Subcutaneous abdominal adipose tissue (tissue), 5 donors: ENCODE results near the gene ARL3.

ENCODE experiments used
- H3K27ac ChIP-seq: one replicate; pipeline ENCODE4 v1.7.0; 2013; ENCODE audit warnings: low read depth, mild to moderate bottlenecking, inconsistent platforms, low read length, moderate library complexity
- H3K27me3 ChIP-seq, 5 donors: one replicate each; pipeline ENCODE4 v1.7.0; 2013; ENCODE audit warnings: low read length in 5 of 5, inconsistent platforms in 1 of 5; ENCODE audit not compliant: control insufficient read depth in 5 of 5, insufficient read depth in 4 of 5
- H3K36me3 ChIP-seq, 5 donors: one replicate each; pipeline ENCODE4 v1.7.0; 2013; ENCODE audit warnings: low read length in 5 of 5; ENCODE audit not compliant: control insufficient read depth in 5 of 5, insufficient read depth in 5 of 5
- H3K4me1 ChIP-seq, 5 donors: one replicate each; pipeline ENCODE4 v1.7.0; 2013; ENCODE audit warnings: low read length in 5 of 5, mild to moderate bottlenecking in 3 of 5, moderate library complexity in 1 of 5; ENCODE audit not compliant: control insufficient read depth in 5 of 5, insufficient read depth in 5 of 5
- H3K4me3 ChIP-seq, 5 donors: one replicate each; pipeline ENCODE4 v1.7.0; 2013; ENCODE audit warnings: low read length in 5 of 5, low read depth in 1 of 5
- H3K9ac ChIP-seq, 5 donors: one replicate each; pipeline ENCODE4 v1.7.0; 2013; ENCODE audit warnings: low read length in 5 of 5, mild to moderate bottlenecking in 4 of 5, moderate library complexity in 3 of 5
- H3K9me3 ChIP-seq, 5 donors: one replicate each; pipeline ENCODE4 v1.7.0; 2013; ENCODE audit warnings: low read length in 5 of 5; ENCODE audit not compliant: control insufficient read depth in 5 of 5
- donor health status: healthy.
- donor health status: healthy.
- donor health status: healthy.
- donor health status: healthy.
- donor health status: healthy.

The ARL3 gene

DNA sequence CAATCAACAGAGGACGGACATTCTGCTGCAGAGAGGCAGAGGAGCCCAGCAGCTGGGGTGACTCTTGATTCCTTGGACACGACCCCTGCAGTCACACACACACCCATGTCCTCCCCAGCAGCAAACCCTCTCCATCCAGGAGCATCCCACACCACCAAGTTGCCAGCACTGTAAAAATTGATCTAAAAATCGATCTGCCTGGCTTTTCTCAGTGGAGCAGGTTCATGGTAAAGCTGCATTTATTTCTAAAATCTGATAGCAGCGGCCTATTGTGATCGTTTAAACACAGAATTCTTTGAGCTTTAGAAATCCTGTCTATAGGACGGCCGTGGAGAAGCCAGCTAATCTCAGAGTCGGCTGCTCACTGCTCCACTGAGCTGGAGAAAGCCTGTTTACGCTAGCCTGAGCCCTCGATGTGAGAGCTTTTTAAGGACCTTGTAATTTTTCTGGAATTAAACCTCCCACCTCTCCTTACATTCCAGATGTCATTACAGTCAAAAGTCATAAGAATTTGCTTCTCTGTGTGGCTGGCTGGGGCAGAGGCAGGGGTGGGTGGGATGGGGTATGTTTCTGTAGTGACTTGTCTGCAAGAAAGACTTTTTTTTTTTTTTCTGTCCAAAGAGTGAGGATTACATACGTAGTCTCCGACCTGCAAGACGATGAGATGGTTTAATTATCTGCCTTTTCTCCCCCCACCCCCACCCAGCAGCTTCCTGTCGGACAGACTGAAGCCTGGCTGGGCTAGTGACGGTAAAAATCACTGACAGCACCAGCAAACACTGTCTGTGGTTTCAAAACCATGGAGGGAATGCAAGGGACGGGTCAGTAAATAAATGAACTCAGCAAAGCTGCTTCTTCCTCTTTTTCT is 38.3 kb downstream of the ARL3 start:
- no peak overlapping the region for H3K4me3 ChIP-seq
- H3K36me3 ChIP-seq: no peaks in the 10 kb centered on the region
- peaks cover 10 to 54% (median 37%) of the 10 kb centered on the region in 5 donors for H3K4me1 ChIP-seq
- no peaks in the 10 kb centered on the region for H3K9me3 ChIP-seq
- no peaks in the 10 kb centered on the region for H3K27me3 ChIP-seq
- no peak overlapping the region for H3K27ac ChIP-seq
- no peak overlapping the region for H3K9ac ChIP-seq

DNA sequence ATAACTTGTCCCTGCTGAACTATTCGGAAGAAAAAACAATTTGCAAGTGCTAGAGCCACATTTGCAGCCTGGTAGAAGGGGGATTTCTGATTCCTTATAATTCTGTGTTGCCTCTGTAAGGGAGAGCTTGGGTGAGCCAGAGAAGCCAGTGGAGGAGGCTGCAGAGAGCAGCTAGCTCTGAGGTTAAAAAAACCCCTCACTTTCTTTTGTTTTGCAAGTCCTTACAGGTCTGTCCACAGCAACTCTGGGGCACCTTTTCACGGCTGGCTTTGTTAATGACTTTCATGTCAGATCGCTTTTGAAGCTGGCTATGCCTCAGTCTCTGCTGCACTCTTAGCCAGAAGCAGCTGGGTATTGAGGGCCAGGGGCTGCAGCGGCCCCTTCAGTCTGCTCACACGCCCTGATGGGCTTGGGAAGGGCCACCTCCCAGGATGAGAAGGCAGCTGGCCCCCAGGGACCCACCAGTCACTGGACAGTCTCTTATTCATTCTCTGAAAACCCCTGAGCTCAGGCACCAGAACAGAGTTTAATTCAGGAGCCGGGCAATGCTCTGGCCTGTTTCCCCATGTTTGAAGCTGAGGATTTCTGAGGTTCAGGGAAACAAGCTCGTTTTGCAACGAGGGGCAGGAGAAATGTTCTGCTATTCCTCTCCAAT is 39.1 kb downstream of the ARL3 start:
- peak overlapping the region in 2 of 5 donors; percentile 54 to 59 for H3K4me3 ChIP-seq
- peaks cover 10 to 54% (median 37%) of the 10 kb centered on the region in 5 donors for H3K4me1 ChIP-seq
- H3K9ac ChIP-seq: peak overlapping the region in 2 of 5 donors; percentile 15 to 30

GRCh38 chr10:102674566-102674965 is 39.6 kb downstream of the ARL3 start:
- H3K9me3 ChIP-seq: no peaks in the 10 kb centered on the region
- peaks cover 10 to 59% (median 41%) of the 10 kb centered on the region in 5 donors for H3K4me1 ChIP-seq
- peak overlapping the region; percentile 65 for H3K27ac ChIP-seq
- H3K4me3 ChIP-seq: peak overlapping the region; percentile 54 to 71 (median 62)
- no peaks in the 10 kb centered on the region for H3K27me3 ChIP-seq
- peak overlapping the region in 3 of 5 donors; percentile 1 to 30 (median 28) for H3K9ac ChIP-seq
- H3K36me3 ChIP-seq: no peaks in the 10 kb centered on the region

More for the DNA sequence above, 39.1 kb downstream of the ARL3 start:
- no peaks in the 10 kb centered on the region for H3K9me3 ChIP-seq
- H3K36me3 ChIP-seq: no peaks in the 10 kb centered on the region
- peak overlapping the region; percentile 65 for H3K27ac ChIP-seq
- H3K27me3 ChIP-seq: no peaks in the 10 kb centered on the region

DNA sequence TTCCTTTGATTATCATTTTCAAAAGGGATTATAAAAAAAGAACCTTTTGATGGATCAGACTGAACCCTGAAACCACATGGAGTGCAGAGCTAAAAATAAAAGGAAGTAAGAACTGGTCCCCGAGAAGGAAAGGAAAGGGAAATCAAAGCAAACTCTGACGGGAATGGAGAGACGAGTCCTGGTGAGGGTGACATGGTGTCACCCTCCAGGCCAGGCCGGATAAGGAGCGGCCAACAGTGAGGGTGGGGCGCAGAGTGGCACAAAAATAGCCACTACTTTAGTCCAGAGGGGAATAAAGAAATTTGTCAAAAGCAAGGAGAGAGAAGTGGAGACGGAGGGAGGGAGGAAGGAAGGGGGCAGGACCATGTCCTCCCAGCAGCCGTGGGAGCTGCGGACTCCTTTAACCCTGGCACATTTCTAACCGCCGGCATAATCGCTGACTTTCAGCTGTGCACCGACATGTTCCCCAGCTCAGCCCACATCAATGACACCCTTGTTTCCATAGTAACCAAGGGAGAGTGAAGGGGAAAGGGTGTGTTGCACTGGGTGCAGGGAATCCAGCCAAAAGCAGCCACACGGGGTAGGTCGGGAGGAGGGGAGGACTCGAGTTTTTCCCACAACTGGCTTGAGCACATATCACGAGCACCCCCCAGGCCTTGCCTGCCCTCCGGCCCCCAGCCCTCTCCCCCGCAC is 40.2 kb downstream of the ARL3 start:
- Histone ChIP-seq H3K9ac (peak overlapping the region in 4 of 5 donors; percentile 25 to 81 (median 52)), H3K4me3 (peak overlapping the region; percentile 54 to 71 (median 62)), H3K9me3 (no peaks in the 10 kb centered on the region), H3K4me1 (peaks cover 10 to 60% (median 43%) of the 10 kb centered on the region in 5 donors), H3K27me3 (no peaks in the 10 kb centered on the region), H3K27ac (peak overlapping the region; percentile 65), H3K36me3 (no peaks in the 10 kb centered on the region)

DNA sequence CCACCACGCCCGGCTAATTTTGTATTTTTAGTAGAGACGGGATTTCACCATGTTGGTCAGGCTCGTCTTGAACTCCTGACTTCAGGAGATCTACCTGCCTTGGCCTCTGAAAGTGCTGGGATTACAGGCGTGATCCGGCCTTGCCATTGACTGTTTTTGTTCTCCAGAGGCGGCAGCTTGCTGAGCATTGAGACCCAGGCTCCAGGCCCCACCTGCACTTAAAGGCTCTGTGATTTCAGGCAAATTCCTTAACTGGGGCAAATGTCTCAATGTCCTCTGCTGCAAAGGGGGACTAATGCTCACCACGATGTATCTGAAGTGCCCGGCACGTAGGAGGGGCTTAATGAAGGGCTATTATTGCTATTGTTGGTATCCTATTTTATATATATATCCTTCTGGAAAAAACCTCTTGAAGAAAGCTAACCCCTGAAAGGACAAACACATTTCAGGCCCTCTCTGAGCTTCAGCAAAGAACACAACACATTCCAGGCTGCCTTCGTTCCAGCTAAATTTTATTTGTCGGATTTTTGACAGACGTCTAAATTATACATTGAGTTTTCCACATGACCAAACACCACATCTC is 40.9 kb downstream of the ARL3 start:
- Histone ChIP-seq H3K4me3 (peak overlapping the region in 3 of 5 donors; percentile 54 to 63 (median 59)), H3K4me1 (peaks cover 10 to 58% (median 42%) of the 10 kb centered on the region in 5 donors), H3K27ac (peak overlapping the region; percentile 65), H3K36me3 (no peaks in the 10 kb centered on the region), H3K9ac (peak overlapping the region in 1 of 5 donors; percentile 25), H3K27me3 (no peaks in the 10 kb centered on the region), H3K9me3 (no peaks in the 10 kb centered on the region)

- Histone ChIP-seq H3K27ac (no peak overlapping the region), H3K4me1 (peaks cover 10 to 43% (median 35%) of the 10 kb centered on the region in 5 donors), H3K9me3 (no peaks in the 10 kb centered on the region), H3K4me3 (no peak overlapping the region), H3K36me3 (peaks cover 0 to 2% (median 0%) of the 10 kb centered on the region in 5 donors), H3K9ac (no peak overlapping the region), H3K27me3 (no peaks in the 10 kb centered on the region)
Observed at GRCh38 chr10:102670871-102671434, 43.2 kb downstream of the ARL3 start.

DNA sequence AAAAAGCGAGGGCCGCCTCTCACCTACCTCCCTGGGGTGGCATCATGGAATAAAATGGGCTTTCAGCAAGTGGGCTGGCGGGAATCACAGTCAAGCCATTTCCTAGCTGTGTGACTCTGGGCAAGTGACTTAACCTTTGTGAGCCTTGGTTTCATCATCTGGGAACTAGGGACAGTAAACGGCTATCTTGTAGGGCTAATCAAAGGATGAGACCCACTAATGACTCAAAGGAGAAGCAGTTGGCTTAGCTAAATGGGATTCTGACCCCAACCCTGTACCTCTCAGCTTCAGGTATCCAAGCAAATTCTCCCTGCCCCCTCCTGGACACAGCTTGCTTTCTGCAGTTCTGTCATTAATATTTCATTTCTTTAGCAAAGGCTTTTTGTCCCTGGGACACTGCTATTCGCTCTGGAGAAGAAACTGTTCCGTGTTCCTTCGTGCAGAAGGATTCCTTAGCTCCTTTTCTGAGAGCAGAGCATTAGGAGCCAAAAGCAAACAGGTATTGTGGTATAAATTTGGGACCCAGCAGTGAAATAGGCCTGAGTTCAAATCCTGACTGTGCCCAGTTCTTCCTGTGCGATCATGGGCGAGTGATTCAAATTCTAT is 44.0 kb downstream of the ARL3 start:
- H3K27me3 ChIP-seq: no peaks in the 10 kb centered on the region
- H3K4me1 ChIP-seq: peaks cover 10 to 35% (median 27%) of the 10 kb centered on the region in 5 donors
- H3K9me3 ChIP-seq: no peaks in the 10 kb centered on the region
- no peak overlapping the region for H3K27ac ChIP-seq
- H3K9ac ChIP-seq: no peak overlapping the region
- peaks cover 0 to 4% (median 0%) of the 10 kb centered on the region in 5 donors for H3K36me3 ChIP-seq
- H3K4me3 ChIP-seq: no peak overlapping the region

- peaks cover 0 to 4% (median 0%) of the 10 kb centered on the region in 5 donors for H3K36me3 ChIP-seq
- H3K27ac ChIP-seq: no peak overlapping the region
- H3K4me1 ChIP-seq: peaks cover 7 to 28% (median 20%) of the 10 kb centered on the region in 5 donors
- H3K9ac ChIP-seq: peak overlapping the region in 1 of 5 donors; percentile 50
- H3K9me3 ChIP-seq: no peaks in the 10 kb centered on the region
- H3K27me3 ChIP-seq: no peaks in the 10 kb centered on the region
- H3K4me3 ChIP-seq: no peak overlapping the region
Observed at GRCh38 chr10:102669206-102670064, 44.8 kb downstream of the ARL3 start.
